ENCODE data around the gene SLC23A2.

Gene SLC23A2

DNA sequence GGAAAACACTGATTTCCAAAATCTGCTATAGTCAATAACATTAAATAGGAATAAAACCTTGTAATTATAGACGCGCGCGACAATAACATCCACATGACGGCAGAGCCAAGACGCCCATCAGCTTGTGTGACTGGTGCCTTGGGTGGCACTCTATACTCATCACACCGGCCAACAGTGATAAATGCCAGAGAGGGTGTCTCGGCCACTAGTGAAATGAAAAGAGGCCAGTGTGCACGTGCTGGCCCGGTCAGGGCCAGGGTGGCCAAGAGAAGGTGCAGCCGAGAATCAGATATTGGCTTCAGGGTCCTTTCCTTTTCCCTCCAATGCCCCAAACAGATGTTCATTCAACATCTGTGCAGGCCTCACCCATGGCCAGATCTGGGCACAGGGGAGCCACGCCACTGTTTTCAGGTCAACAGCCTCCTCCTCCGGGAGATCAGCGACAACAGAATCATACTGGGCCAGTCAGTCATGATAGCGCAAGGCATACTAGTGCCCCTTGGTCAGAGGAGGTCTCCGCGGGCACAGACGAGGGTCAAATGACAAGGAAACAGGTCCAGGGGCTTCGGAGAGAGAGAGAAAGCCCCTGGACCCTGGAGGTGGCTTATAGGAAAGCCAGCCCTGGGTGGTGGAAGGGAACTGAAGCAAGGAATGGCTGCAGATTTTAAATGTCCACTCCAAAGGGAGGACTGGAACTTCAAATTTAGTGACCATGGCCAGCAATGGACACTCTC lies 145.1 kb downstream of the SLC23A2 start:
- TF ChIP-seq, protein P1, sequence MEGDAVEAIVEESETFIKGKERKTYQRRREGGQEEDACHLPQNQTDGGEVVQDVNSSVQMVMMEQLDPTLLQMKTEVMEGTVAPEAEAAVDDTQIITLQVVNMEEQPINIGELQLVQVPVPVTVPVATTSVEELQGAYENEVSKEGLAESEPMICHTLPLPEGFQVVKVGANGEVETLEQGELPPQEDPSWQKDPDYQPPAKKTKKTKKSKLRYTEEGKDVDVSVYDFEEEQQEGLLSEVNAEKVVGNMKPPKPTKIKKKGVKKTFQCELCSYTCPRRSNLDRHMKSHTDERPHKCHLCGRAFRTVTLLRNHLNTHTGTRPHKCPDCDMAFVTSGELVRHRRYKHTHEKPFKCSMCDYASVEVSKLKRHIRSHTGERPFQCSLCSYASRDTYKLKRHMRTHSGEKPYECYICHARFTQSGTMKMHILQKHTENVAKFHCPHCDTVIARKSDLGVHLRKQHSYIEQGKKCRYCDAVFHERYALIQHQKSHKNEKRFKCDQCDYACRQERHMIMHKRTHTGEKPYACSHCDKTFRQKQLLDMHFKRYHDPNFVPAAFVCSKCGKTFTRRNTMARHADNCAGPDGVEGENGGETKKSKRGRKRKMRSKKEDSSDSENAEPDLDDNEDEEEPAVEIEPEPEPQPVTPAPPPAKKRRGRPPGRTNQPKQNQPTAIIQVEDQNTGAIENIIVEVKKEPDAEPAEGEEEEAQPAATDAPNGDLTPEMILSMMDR (IDR thresholded peaks at IDR 0.05; ENCODE audit: control extremely low read depth, extremely low read depth, low read depth, missing control alignments): no peak
- no peak for DNase-seq (ENCODE audit: extremely low spot score)
- CTCF ChIA-PET: no interaction called here
- POLR2A ChIA-PET: no interaction called here

DNA sequence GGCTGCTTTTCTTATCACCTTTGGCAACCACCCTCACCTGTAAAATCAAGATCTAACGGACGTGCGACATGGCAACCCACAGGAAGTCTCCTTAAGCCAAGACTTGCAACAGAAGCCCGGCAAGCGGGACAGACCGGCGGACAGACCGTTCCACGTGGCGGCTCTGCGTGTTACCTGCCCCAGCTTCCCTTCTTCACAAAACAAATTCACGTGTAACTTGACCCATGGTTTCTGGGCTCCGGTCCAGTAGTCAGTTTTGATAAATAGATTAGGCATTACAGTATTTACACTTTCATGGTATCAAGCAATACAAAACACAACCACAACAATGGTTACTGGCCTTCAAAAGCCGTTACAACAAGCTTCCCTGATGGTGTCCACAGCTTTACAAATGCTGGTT lies 145.8 kb downstream of the SLC23A2 start:
- TF ChIP-seq, protein P1 (IDR thresholded peaks at IDR 0.05; ENCODE audit: control extremely low read depth, extremely low read depth, low read depth, missing control alignments): no peak
- POLR2A ChIA-PET: no interaction called here
- DNase-seq (ENCODE audit: extremely low spot score): no peak
- CTCF ChIA-PET: no interaction called here

DNA sequence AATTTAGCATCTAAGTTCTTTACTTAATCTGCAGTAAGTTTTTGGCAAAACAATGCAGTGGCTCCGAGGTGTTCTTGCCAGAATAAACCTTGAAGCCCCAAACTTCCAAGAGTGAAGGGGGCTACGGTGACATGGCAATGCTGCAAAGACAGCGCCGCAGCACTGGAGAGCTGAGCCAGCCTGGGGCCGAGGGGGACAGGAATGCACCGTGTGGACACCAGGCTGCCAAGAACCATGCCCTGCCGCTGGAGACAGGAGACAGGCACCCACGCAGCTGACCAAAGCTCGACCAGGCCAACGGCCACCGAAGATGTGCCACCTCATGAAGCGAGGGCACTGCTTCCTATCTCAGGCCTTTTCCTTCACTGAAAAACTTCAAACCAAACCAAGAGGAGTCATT lies 146.2 kb downstream of the SLC23A2 start:
- ChIA-PET CTCF (no interaction called here), POLR2A (no interaction called here)
- DNase-seq (ENCODE audit: extremely low spot score): no peak
- TF ChIP-seq, protein P1 (IDR thresholded peaks at IDR 0.05; ENCODE audit: control extremely low read depth, extremely low read depth, low read depth, missing control alignments): no peak

DNA sequence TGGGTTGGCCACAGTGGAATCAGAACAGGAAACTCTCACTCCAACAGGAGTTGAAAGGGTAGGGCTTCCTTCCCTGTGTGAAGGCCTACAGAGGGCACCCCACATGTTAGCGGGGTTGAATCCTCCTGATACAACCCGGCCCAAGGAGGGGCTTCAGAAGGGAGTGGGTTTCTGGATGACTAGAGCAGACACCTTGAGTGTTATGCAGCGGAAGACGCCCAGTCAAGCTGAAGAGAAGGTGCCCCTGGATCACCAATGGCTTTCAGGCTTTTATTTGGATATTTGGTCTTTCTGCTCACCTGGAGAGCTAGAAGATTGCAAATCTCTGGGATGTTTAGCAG lies 146.8 kb downstream of the SLC23A2 start:
- no peak for DNase-seq (ENCODE audit: extremely low spot score)
- POLR2A ChIA-PET: no interaction called here
- CTCF ChIA-PET: no interaction called here
- TF ChIP-seq, protein P1 (IDR thresholded peaks at IDR 0.05; ENCODE audit: control extremely low read depth, extremely low read depth, low read depth, missing control alignments): no peak

DNA sequence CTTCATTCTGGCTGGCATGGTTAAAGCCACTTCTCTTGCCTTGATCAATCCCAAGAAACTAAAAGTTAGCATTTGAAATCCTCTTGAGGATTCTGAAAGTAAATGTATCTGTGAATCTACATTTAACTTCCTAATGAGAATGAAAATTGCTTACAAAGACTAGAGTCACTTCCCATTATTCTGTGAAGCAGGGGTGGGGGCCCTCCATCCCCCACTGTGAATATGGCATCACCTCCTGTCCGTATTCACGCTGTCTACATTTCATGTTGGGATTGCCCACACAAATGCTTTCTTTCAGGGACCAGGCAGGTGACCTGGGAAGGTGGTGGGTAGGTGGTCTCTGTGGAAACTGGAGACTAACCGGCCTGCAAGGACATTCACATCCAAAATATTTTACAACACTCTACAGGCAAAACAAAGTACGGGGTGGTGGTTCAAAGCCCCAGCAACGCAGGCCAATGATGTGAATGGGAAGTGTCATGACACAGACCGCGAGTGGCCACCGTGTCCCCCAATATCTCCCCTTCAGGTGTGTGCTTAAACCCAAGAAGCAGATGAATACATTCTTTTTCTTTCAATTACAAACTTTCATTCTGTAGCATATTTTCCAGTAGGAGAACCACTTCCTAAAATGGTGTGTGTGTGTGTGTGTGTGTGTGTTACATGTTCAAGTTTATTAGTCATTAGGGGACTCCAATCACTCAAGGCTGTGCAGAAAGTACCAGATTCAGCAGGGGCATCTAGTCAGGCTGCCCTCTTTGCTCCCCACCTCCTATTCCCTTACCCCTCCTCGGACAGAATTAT lies 147.4 kb downstream of the SLC23A2 start:
- no peak for DNase-seq (ENCODE audit: extremely low spot score)
- TF ChIP-seq, protein P1 (IDR thresholded peaks at IDR 0.05; ENCODE audit: control extremely low read depth, extremely low read depth, low read depth, missing control alignments): no peak
- ChIA-PET POLR2A (no interaction called here), CTCF (no interaction called here)

DNA sequence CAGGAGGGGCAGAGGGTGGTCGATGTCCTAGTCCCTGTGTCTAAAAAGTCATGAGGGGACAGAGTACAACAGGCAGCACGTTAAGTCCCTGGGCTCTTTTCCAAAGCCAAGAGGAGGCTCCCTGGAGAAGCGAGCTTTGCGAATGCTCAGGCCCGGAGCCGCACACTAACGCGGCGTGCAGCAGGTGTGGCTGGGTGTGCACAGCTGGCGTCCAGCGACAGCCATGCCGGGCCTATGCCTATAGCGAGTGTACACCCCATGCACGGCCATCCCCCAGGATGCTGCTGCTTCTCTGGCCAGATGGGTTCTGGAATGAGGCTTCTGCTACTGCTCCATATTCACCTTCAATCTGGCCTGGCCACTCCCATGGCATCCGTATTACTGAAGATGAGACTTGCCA lies 148.3 kb downstream of the SLC23A2 start:
- no peak for DNase-seq (ENCODE audit: extremely low spot score)
- POLR2A ChIA-PET: no interaction called here
- CTCF ChIA-PET: interaction anchor here (0.8 kb wide), 1 partner anchor 21 kb away, joined by 3 read pairs; no protein-coding TSS in a partner anchor
- TF ChIP-seq, protein P1 (IDR thresholded peaks at IDR 0.05; ENCODE audit: control extremely low read depth, extremely low read depth, low read depth, missing control alignments): no peak
